K562 (cell line): Measurements from ENCODE around the gene KIN. TPM values are rescaled to one million over a fixed set of nuclear protein-coding genes. Genes with fewer than 3 reads are reported as not detected.

Experiments
- ARID1B ChIP-seq: fragments of 450-650 bp; IDR thresholded peaks from 2 replicates; pipeline ENCODE4 v1.6.1; 2016; ENCODE audit warnings: antibody characterized with exemption, mild to moderate bottlenecking, inconsistent platforms
- CEBPG ChIP-seq, 3 experiments: fragments of 200-800 bp in 1 of 3; sonication (Bioruptor generic) in 1 of 3; sonication (generic) in 1 of 3; formaldehyde crosslinking in 1 of 3; IDR thresholded peaks in 2 of 3; conservative IDR thresholded peaks in 1 of 3; 2 replicates each; pipeline versions ENCODE4 v1.6.1 to v1.8.0; 2016 to 2022; ENCODE audit warnings: missing compliant biosample characterization in 2 of 3, missing genetic modification characterization in 2 of 3, mild to moderate bottlenecking in 1 of 3, missing genetic modification reagents in 1 of 3
- EGR1 ChIP-seq: fragments of 450-650 bp; conservative IDR thresholded peaks from 2 replicates; pipeline ENCODE4 v1.6.1; 2017; ENCODE audit warnings: mild to moderate bottlenecking
- EP400 ChIP-seq: fragments of 450-650 bp; IDR thresholded peaks from 2 replicates; pipeline ENCODE4 v1.6.1; 2017; ENCODE audit warnings: antibody characterized with exemption, mild to moderate bottlenecking, moderate library complexity
- FIP1L1 ChIP-seq: fragments of 200-400 bp; formaldehyde crosslinking; IDR thresholded peaks from 2 replicates; pipeline ENCODE4 v1.6.1; 2018; ENCODE audit warnings: mild to moderate bottlenecking, low read depth, low read length; ENCODE audit not compliant: poor library complexity, severe bottlenecking
- FOXK2 ChIP-seq, 2 experiments: fragments of 450-650 bp; IDR thresholded peaks in 1 of 2; conservative IDR thresholded peaks in 1 of 2; 2 replicates each; pipeline ENCODE4 v1.6.1; 2016; ENCODE audit warnings: low read depth in 2 of 2, mild to moderate bottlenecking in 1 of 2
- HMBOX1 ChIP-seq: sonication (generic); IDR thresholded peaks from 2 replicates; pipeline ENCODE4 v1.6.1; 2016
- HMG20A ChIP-seq: fragments of 450-650 bp; formaldehyde crosslinking; conservative IDR thresholded peaks from 2 replicates; pipeline ENCODE4 v1.4.0; 2020; ENCODE audit warnings: mild to moderate bottlenecking, mixed read lengths
- JUN ChIP-seq, 2 experiments: sonication (generic) in 1 of 2; formaldehyde crosslinking in 1 of 2; IDR thresholded peaks; 2 replicates each; pipeline versions ENCODE4 v1.6.1 to v1.8.0; 2012 to 2022; ENCODE audit warnings: borderline replicate concordance in 2 of 2, mild to moderate bottlenecking in 2 of 2, improper control_type of control experiment in 1 of 2, low read depth in 1 of 2, low read length in 1 of 2, missing genetic modification reagents in 1 of 2
- JUND ChIP-seq, 2 experiments: IDR thresholded peaks; 2 replicates in 1 of 2; 3 replicates in 1 of 2; pipeline ENCODE4 v1.6.1; 2011; ENCODE audit warnings: borderline replicate concordance in 2 of 2, low read depth in 2 of 2, low read length in 2 of 2, improper control_type of control experiment in 1 of 2, missing biosample characterization in 1 of 2, missing genetic modification characterization in 1 of 2, missing genetic modification reagents in 1 of 2
- LCOR ChIP-seq: sonication (generic); formaldehyde crosslinking; IDR thresholded peaks from 2 replicates; pipeline ENCODE4 v1.8.0; 2022; ENCODE audit warnings: mild to moderate bottlenecking, missing genetic modification reagents
- NUFIP1 ChIP-seq: fragments of 450-650 bp; IDR thresholded peaks from 2 replicates; pipeline ENCODE4 v1.6.1; 2018; ENCODE audit not compliant: partially characterized antibody
- PBX2 ChIP-seq, 2 experiments: IDR thresholded peaks in 1 of 2; conservative IDR thresholded peaks in 1 of 2; 2 replicates each; pipeline ENCODE4 v1.6.1; 2016; ENCODE audit warnings: low read depth in 2 of 2, mild to moderate bottlenecking in 1 of 2, missing compliant biosample characterization in 1 of 2, missing genetic modification characterization in 1 of 2, moderate library complexity in 1 of 2
- RAD21 ChIP-seq, 2 experiments: fragments of 250-450 bp in 1 of 2; fragments of 450-650 bp in 1 of 2; sonication (Bioruptor Pico) in 1 of 2; formaldehyde crosslinking in 1 of 2; IDR thresholded peaks in 1 of 2; conservative IDR thresholded peaks in 1 of 2; 2 replicates each; pipeline versions ENCODE4 v1.4.0 to v1.8.0; 2020 to 2022; ENCODE audit warnings: mild to moderate bottlenecking in 2 of 2, moderate library complexity in 1 of 2
- RBFOX2 ChIP-seq: fragments of 200-400 bp; formaldehyde crosslinking; IDR thresholded peaks from 2 replicates; pipeline ENCODE4 v1.6.1; 2017; ENCODE audit warnings: low read depth, mild to moderate bottlenecking, low read length, moderate library complexity
- SMARCE1 ChIP-seq: fragments of 450-650 bp; IDR thresholded peaks from 2 replicates; pipeline ENCODE4 v1.7.1; 2016; ENCODE audit warnings: mild to moderate bottlenecking
- SNIP1 ChIP-seq: fragments of 450-650 bp; IDR thresholded peaks from 2 replicates; pipeline ENCODE4 v1.7.1; 2017; ENCODE audit warnings: low read depth, mild to moderate bottlenecking
- SP1 ChIP-seq: sonication (generic); formaldehyde crosslinking; IDR thresholded peaks from 2 replicates; pipeline ENCODE4 v1.8.1; 2022; ENCODE audit warnings: mild to moderate bottlenecking, missing genetic modification reagents
- SP2 ChIP-seq: IDR thresholded peaks from 2 replicates; pipeline ENCODE4 v1.6.1; 2011; ENCODE audit warnings: mild to moderate bottlenecking, low read depth, low read length, moderate library complexity; ENCODE audit not compliant: poor library complexity, severe bottlenecking; ENCODE audit errors: extremely low read depth
- U2AF2 ChIP-seq: fragments of 200-400 bp; formaldehyde crosslinking; optimal IDR thresholded peaks from 2 replicates; pipeline ENCODE3; 2017; ENCODE audit warnings: low read depth, mild to moderate bottlenecking, low read length
- YY1 ChIP-seq, 3 experiments: IDR thresholded peaks; 2 replicates each; pipeline ENCODE4 v1.6.1; 2011; ENCODE audit warnings: low read length in 2 of 3, mild to moderate bottlenecking in 2 of 3, moderate library complexity in 2 of 3, borderline replicate concordance in 1 of 3, control low read depth in 1 of 3, low read depth in 1 of 3; ENCODE audit not compliant: insufficient read depth in 3 of 3, insufficient replicate concordance in 2 of 3, control insufficient read depth in 1 of 3, insufficient read length in 1 of 3; ENCODE audit errors: extremely low read depth in 1 of 3
- ZBTB7A ChIP-seq: IDR thresholded peaks from 2 replicates; pipeline ENCODE4 v1.6.1; 2011; ENCODE audit warnings: low read depth, mild to moderate bottlenecking, low read length, moderate library complexity, borderline replicate concordance; ENCODE audit not compliant: control insufficient read depth
- ZNF212 ChIP-seq: fragments of 450-650 bp; formaldehyde crosslinking; IDR thresholded peaks from 2 replicates; pipeline ENCODE4 v1.4.0; 2020; ENCODE audit warnings: mild to moderate bottlenecking
- polyA plus RNA-seq, 8 experiments: library from polyadenylated mRNA; depleted of rRNA in 4 of 8; stranded (reverse) in 5 of 8; unstranded in 3 of 8; fragments of >200 nt; fragmentation: Nextera tagmentation in 2 of 8; fragmentation: Illumina TruSeq in 1 of 8; extraction: Ambion mirVana in 2 of 8; extraction: Trizol in 1 of 8; gene quantifications; 2 replicates each; pipeline versions ENCODE4 v1.2.1 to v1.2.3, GENCODE V29; 2011 to 2014; ENCODE audit warnings: inconsistent platforms in 1 of 8, missing spikeins in 1 of 8
- total RNA-seq, 7 experiments: library from RNA; depleted of rRNA in 6 of 7; stranded (reverse); fragments of >200 nt in 6 of 7; fragmentation: Illumina TruSeq in 2 of 7; extraction: Trizol in 2 of 7; gene quantifications; 2 replicates each; pipeline versions ENCODE4 v1.2.1 to v1.2.3, GENCODE V29; 2011 to 2021; ENCODE audit warnings: low replicate concordance in 1 of 7

Gene KIN
- total and polyA plus RNA-seq, 9 of the 15 experiments (the other 6 are each of a cell fraction or from before 2014, with no cell fraction given) = 11.7 to 35.6 (median 16.0) TPM

DNA sequence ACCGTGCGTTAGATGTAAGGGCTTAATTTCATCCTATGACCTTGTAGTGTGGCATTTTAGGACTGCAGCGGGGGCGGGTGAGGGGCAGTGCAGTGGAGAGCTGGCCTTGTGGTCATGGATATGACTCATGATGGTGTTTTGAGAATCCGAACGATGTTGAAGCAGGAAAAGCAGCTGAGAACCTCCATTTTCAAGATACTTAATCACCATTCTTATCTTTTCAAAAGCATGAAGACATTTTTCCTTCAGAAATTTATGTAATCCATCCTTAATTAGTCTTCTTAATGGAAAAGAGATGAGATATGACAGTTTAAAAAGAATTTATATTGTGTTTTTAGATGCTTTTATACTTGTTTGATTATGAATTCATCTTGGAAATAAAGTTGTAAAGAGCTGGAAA, 9.8 kb upstream of the KIN start (continued):
- TF ChIP-seq HMBOX1 (no peak), JUN (IDR thresholded peaks at IDR 0.05; ENCODE audit: borderline replicate concordance, low read depth, low read length) (peak; percentile 80), JUN (CRISPR knock-in tag; IDR thresholded peaks at IDR 0.05; ENCODE audit: borderline replicate concordance) (no peak), FIP1L1 (no peak), LCOR (CRISPR knock-in tag) (peak; percentile 26; the same call in 1 of the 2 replicates), HMG20A (CRISPR knock-in tag) (no peak), SP1 (CRISPR knock-in tag) (no peak), PBX2 (CRISPR knock-in tag; IDR thresholded peaks at IDR 0.05; ENCODE audit: low read depth) (no peak), PBX2 (tag; conservative IDR thresholded peaks at IDR 0.05; ENCODE audit: low read depth) (no peak), SP2 (no peak), NUFIP1 (no peak), YY1 (IDR thresholded peaks at IDR 0.05; ENCODE audit: borderline replicate concordance in 1 of 3, control insufficient read depth in 1 of 3, extremely low read depth in 1 of 3, insufficient read depth in 3 of 3, insufficient read length in 1 of 3, insufficient replicate concordance in 2 of 3, low read depth in 1 of 3, low read length in 2 of 3) (no peak), ARID1B (peak; percentile 58), JUND (IDR thresholded peaks at IDR 0.05; ENCODE audit: borderline replicate concordance, low read depth, low read length) (peak; percentile 90), JUND (tag; IDR thresholded peaks at IDR 0.05; ENCODE audit: borderline replicate concordance, low read depth, low read length) (peak; percentile 70; the same call in 1 of the 3 replicates), CEBPG (CRISPR knock-in tag; IDR thresholded peaks at IDR 0.05) (no peak), CEBPG (tag; conservative IDR thresholded peaks at IDR 0.05 in 1 of 2, IDR thresholded peaks at IDR 0.05 in 1 of 2) (no peak), SMARCE1 (peak; percentile 54; the same call in 1 of the 2 replicates), EGR1 (peak; percentile 82), EP400 (peak; percentile 28; the same call in 1 of the 2 replicates), RAD21 (CRISPR knock-in tag; conservative IDR thresholded peaks at IDR 0.05 in 1 of 2, IDR thresholded peaks at IDR 0.05 in 1 of 2) (no peak), SNIP1 (no peak), ZNF212 (CRISPR knock-in tag) (no peak), FOXK2 (conservative IDR thresholded peaks at IDR 0.05 in 1 of 2, IDR thresholded peaks at IDR 0.05 in 1 of 2; ENCODE audit: low read depth in 2 of 2) (no peak), ZBTB7A (no peak), U2AF2 (no peak), RBFOX2 (no peak)
